ENCODE data around the gene DOCK10. TPM values are rescaled to one million over a fixed set of nuclear protein-coding genes. Genes with fewer than 3 reads are reported as not detected.

Gene DOCK10
- polyA plus RNA-seq, 1 donor = 9.3 TPM

GRCh38 chr2:224843141-224843540, 199.1 kb downstream of the DOCK10 start:
- no peak for DNase-seq

GRCh38 chr2:224841910-224842309, 200.4 kb downstream of the DOCK10 start:
- H3K27ac ChIP-seq (ENCODE audit: low read length) = no peak overlapping the region
- H3K36me3 ChIP-seq (ENCODE audit: control insufficient read depth, insufficient read depth, low read length) = no peaks in the 10 kb centered on the region
- H3K4me1 ChIP-seq (ENCODE audit: control insufficient read depth, insufficient read depth, low read length) = no peaks in the 10 kb centered on the region
- H3K4me3 ChIP-seq (ENCODE audit: low read length) = no peak overlapping the region
- WGBS (ENCODE audit: insufficient coverage, low lambda C conversion rate) = 93% methylated on average over 3 of the region's 4 CpGs
- no peaks in the 10 kb centered on the region for H3K27me3 ChIP-seq (ENCODE audit: control insufficient read depth, insufficient read depth, low read length)
- H3K9me3 ChIP-seq (ENCODE audit: control insufficient read depth, low read depth, low read length) = no peaks in the 10 kb centered on the region
- no peak for DNase-seq

More at GRCh38 chr2:224843141-224843540, 199.1 kb downstream of the DOCK10 start:
- WGBS (ENCODE audit: insufficient coverage, low lambda C conversion rate) = 86% methylated on average over 1 of the region's 2 CpGs
- H3K4me1 ChIP-seq (ENCODE audit: control insufficient read depth, insufficient read depth, low read length) = no peaks in the 10 kb centered on the region
- no peaks in the 10 kb centered on the region for H3K27me3 ChIP-seq (ENCODE audit: control insufficient read depth, insufficient read depth, low read length)
- no peaks in the 10 kb centered on the region for H3K36me3 ChIP-seq (ENCODE audit: control insufficient read depth, insufficient read depth, low read length)
- no peak overlapping the region for H3K4me3 ChIP-seq (ENCODE audit: low read length)
- no peak overlapping the region for H3K27ac ChIP-seq (ENCODE audit: low read length)
- no peaks in the 10 kb centered on the region for H3K9me3 ChIP-seq (ENCODE audit: control insufficient read depth, low read depth, low read length)

- no peak for DNase-seq
- Histone ChIP-seq H3K4me1 (ENCODE audit: control insufficient read depth, insufficient read depth, low read length) (no peaks in the 10 kb centered on the region), H3K27ac (ENCODE audit: low read length) (no peak overlapping the region), H3K36me3 (ENCODE audit: control insufficient read depth, insufficient read depth, low read length) (no peaks in the 10 kb centered on the region), H3K4me3 (ENCODE audit: low read length) (no peak overlapping the region), H3K9me3 (ENCODE audit: control insufficient read depth, low read depth, low read length) (no peaks in the 10 kb centered on the region), H3K27me3 (ENCODE audit: control insufficient read depth, insufficient read depth, low read length) (no peaks in the 10 kb centered on the region)
These were observed 203.9 kb downstream of the DOCK10 start for GRCh38 chr2:224838335-224838734.

GRCh38 chr2:224837558-224837957, 204.7 kb downstream of the DOCK10 start:
- DNase-seq = no peak
- Histone ChIP-seq H3K27ac (ENCODE audit: low read length) (no peak overlapping the region), H3K27me3 (ENCODE audit: control insufficient read depth, insufficient read depth, low read length) (no peaks in the 10 kb centered on the region), H3K4me1 (ENCODE audit: control insufficient read depth, insufficient read depth, low read length) (no peaks in the 10 kb centered on the region), H3K36me3 (ENCODE audit: control insufficient read depth, insufficient read depth, low read length) (peaks cover 4% of the 10 kb centered on the region), H3K4me3 (ENCODE audit: low read length) (no peak overlapping the region), H3K9me3 (ENCODE audit: control insufficient read depth, low read depth, low read length) (no peaks in the 10 kb centered on the region)
- WGBS (ENCODE audit: insufficient coverage, low lambda C conversion rate) = no CpG with 5 or more reads among the region's 3 CpGs

- DNase-seq = no peak
- 87% methylated on average over 2 of the region's 2 CpGs for WGBS (ENCODE audit: insufficient coverage, low lambda C conversion rate)
- Histone ChIP-seq H3K9me3 (ENCODE audit: control insufficient read depth, low read depth, low read length) (no peaks in the 10 kb centered on the region), H3K4me1 (ENCODE audit: control insufficient read depth, insufficient read depth, low read length) (no peaks in the 10 kb centered on the region), H3K4me3 (ENCODE audit: low read length) (no peak overlapping the region), H3K27ac (ENCODE audit: low read length) (no peak overlapping the region), H3K36me3 (ENCODE audit: control insufficient read depth, insufficient read depth, low read length) (peaks cover 5% of the 10 kb centered on the region), H3K27me3 (ENCODE audit: control insufficient read depth, insufficient read depth, low read length) (no peaks in the 10 kb centered on the region)
These were observed 205.2 kb downstream of the DOCK10 start for GRCh38 chr2:224837066-224837465.

- H3K4me1 ChIP-seq (ENCODE audit: control insufficient read depth, insufficient read depth, low read length) = no peaks in the 10 kb centered on the region
- H3K36me3 ChIP-seq (ENCODE audit: control insufficient read depth, insufficient read depth, low read length) = peaks cover 10% of the 10 kb centered on the region
- no peak overlapping the region for H3K4me3 ChIP-seq (ENCODE audit: low read length)
- no peak for DNase-seq
- no peak overlapping the region for H3K27ac ChIP-seq (ENCODE audit: low read length)
- H3K9me3 ChIP-seq (ENCODE audit: control insufficient read depth, low read depth, low read length) = no peaks in the 10 kb centered on the region
- no peaks in the 10 kb centered on the region for H3K27me3 ChIP-seq (ENCODE audit: control insufficient read depth, insufficient read depth, low read length)
These were observed 206.0 kb downstream of the DOCK10 start for GRCh38 chr2:224836263-224836662.

GRCh38 chr2:224835405-224835804, 206.9 kb downstream of the DOCK10 start:
- Histone ChIP-seq H3K27me3 (ENCODE audit: control insufficient read depth, insufficient read depth, low read length) (no peaks in the 10 kb centered on the region), H3K36me3 (ENCODE audit: control insufficient read depth, insufficient read depth, low read length) (peaks cover 10% of the 10 kb centered on the region), H3K27ac (ENCODE audit: low read length) (no peak overlapping the region), H3K4me3 (ENCODE audit: low read length) (no peak overlapping the region), H3K9me3 (ENCODE audit: control insufficient read depth, low read depth, low read length) (no peaks in the 10 kb centered on the region), H3K4me1 (ENCODE audit: control insufficient read depth, insufficient read depth, low read length) (no peaks in the 10 kb centered on the region)
- 100% methylated on average over 5 of the region's 6 CpGs for WGBS (ENCODE audit: insufficient coverage, low lambda C conversion rate)
- no peak for DNase-seq

GRCh38 chr2:224833986-224834385, 208.3 kb downstream of the DOCK10 start:
- no peak for DNase-seq
- Histone ChIP-seq H3K4me1 (ENCODE audit: control insufficient read depth, insufficient read depth, low read length) (no peaks in the 10 kb centered on the region), H3K9me3 (ENCODE audit: control insufficient read depth, low read depth, low read length) (no peaks in the 10 kb centered on the region), H3K4me3 (ENCODE audit: low read length) (no peak overlapping the region), H3K36me3 (ENCODE audit: control insufficient read depth, insufficient read depth, low read length) (peaks cover 19% of the 10 kb centered on the region), H3K27me3 (ENCODE audit: control insufficient read depth, insufficient read depth, low read length) (no peaks in the 10 kb centered on the region), H3K27ac (ENCODE audit: low read length) (no peak overlapping the region)
- WGBS (ENCODE audit: insufficient coverage, low lambda C conversion rate) = 93% methylated on average over 2 of the region's 2 CpGs

GRCh38 chr2:224832207-224832606, 210.1 kb downstream of the DOCK10 start:
- Histone ChIP-seq H3K36me3 (ENCODE audit: control insufficient read depth, insufficient read depth, low read length) (peaks cover 19% of the 10 kb centered on the region), H3K27me3 (ENCODE audit: control insufficient read depth, insufficient read depth, low read length) (no peaks in the 10 kb centered on the region), H3K4me3 (ENCODE audit: low read length) (no peak overlapping the region), H3K27ac (ENCODE audit: low read length) (no peak overlapping the region), H3K4me1 (ENCODE audit: control insufficient read depth, insufficient read depth, low read length) (no peaks in the 10 kb centered on the region), H3K9me3 (ENCODE audit: control insufficient read depth, low read depth, low read length) (no peaks in the 10 kb centered on the region)
- no peak for DNase-seq
- WGBS (ENCODE audit: insufficient coverage, low lambda C conversion rate) = no CpG with 5 or more reads among the region's 3 CpGs

- H3K27me3 ChIP-seq (ENCODE audit: control insufficient read depth, insufficient read depth, low read length) = no peaks in the 10 kb centered on the region
- peaks cover 19% of the 10 kb centered on the region for H3K36me3 ChIP-seq (ENCODE audit: control insufficient read depth, insufficient read depth, low read length)
- DNase-seq = no peak
- H3K4me1 ChIP-seq (ENCODE audit: control insufficient read depth, insufficient read depth, low read length) = no peaks in the 10 kb centered on the region
- H3K27ac ChIP-seq (ENCODE audit: low read length) = no peak overlapping the region
- H3K9me3 ChIP-seq (ENCODE audit: control insufficient read depth, low read depth, low read length) = no peaks in the 10 kb centered on the region
- WGBS (ENCODE audit: insufficient coverage, low lambda C conversion rate) = no CpG with 5 or more reads among the region's 2 CpGs
- no peak overlapping the region for H3K4me3 ChIP-seq (ENCODE audit: low read length)
These were observed 210.7 kb downstream of the DOCK10 start for GRCh38 chr2:224831530-224831929.

- no CpG with 5 or more reads among the region's 7 CpGs for WGBS (ENCODE audit: insufficient coverage, low lambda C conversion rate)
- no peaks in the 10 kb centered on the region for H3K27me3 ChIP-seq (ENCODE audit: control insufficient read depth, insufficient read depth, low read length)
These were observed 221.8 kb downstream of the DOCK10 start for GRCh38 chr2:224820283-224820991.

More at GRCh38 chr2:224820283-224820991, 221.8 kb downstream of the DOCK10 start:
- Histone ChIP-seq H3K27ac (ENCODE audit: low read length) (no peak overlapping the region), H3K4me1 (ENCODE audit: control insufficient read depth, insufficient read depth, low read length) (no peaks in the 10 kb centered on the region), H3K9me3 (ENCODE audit: control insufficient read depth, low read depth, low read length) (no peaks in the 10 kb centered on the region), H3K4me3 (ENCODE audit: low read length) (no peak overlapping the region), H3K36me3 (ENCODE audit: control insufficient read depth, insufficient read depth, low read length) (no peaks in the 10 kb centered on the region)
- DNase-seq = no peak

All from large intestine (tissue), 3 donors.